GM21367 (cell line): ENCODE results near the gene PAK6.

Source experiments
- ATAC-seq: cut with Tn5 transposase; IDR thresholded peaks from one replicate; pipeline ENCODE4 v1.9.1; 2021; ENCODE audit not compliant: unreplicated experiment

The PAK6 gene

DNA sequence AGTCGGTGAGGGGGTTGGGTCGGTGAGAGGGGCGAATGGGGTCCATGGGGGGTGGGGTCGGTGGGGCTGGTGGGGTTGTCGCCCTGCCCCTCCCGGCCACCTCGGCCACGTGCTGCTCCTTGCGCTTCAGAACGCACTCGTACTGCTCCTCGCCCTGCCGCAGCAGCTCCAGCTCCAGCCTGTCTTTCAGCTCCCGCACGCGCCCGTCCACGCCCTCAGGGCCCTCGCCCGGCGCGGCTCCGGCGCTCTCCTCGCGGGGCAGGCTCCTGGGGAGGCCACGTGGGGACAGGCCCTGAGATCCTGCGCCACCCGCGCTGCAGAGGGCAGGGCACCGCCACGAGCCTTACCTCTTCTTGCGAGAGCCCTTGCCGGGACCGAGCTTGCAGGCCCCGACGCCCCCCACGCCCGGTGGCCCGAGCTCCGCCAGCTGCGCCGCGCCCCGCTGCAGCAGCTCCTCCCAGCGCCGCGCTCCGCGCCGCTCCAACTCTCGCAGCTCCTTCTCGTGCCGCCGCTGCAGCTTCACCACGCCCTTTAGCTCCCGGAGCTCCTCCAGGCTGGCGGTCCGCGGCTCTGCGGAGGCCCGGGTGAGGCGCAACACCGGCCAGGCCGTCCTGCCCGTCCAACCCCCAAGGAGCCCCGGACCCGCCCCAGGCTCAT, 52.2 kb downstream of the PAK6 start:
- ATAC-seq = no peak

DNA sequence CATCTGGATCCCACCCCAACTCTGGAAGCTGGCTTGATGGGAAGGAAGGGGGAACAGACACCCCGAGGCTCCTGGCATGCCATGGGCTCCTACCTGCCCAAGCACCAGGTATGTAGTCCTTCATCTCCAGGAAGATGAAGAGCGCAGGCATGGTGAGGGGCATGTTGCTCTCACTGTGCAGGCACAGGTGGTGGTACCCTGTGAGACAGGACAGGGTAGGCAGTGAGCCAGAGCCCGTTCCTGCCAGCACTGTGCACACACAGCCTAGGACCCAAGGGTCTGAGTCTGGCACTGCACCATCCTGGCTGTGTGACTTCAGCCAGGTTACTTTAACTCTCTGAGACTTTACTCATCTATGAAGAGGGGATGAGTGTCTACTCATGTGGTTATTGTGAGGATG, 53.4 kb downstream of the PAK6 start:
- ATAC-seq = no peak

DNA sequence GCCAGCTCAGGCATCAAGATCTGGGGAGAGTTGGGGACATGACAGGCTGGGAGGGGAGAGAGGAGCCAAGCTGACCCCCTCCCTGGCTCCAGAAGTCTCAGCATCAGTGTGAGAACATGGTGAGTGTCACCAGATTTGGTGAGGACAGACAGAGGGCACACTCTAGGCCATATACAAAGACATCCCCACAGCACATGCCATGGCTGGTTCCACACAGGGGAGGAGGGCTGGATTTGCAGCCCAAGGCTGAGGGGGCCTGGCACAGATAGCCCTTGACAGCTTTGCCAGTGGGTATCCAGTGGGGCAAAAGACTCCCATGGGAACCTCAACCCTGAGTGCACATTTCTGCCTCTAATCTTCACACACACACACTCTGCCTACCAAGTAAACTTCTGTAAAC, 54.1 kb downstream of the PAK6 start:
- no peak for ATAC-seq

DNA sequence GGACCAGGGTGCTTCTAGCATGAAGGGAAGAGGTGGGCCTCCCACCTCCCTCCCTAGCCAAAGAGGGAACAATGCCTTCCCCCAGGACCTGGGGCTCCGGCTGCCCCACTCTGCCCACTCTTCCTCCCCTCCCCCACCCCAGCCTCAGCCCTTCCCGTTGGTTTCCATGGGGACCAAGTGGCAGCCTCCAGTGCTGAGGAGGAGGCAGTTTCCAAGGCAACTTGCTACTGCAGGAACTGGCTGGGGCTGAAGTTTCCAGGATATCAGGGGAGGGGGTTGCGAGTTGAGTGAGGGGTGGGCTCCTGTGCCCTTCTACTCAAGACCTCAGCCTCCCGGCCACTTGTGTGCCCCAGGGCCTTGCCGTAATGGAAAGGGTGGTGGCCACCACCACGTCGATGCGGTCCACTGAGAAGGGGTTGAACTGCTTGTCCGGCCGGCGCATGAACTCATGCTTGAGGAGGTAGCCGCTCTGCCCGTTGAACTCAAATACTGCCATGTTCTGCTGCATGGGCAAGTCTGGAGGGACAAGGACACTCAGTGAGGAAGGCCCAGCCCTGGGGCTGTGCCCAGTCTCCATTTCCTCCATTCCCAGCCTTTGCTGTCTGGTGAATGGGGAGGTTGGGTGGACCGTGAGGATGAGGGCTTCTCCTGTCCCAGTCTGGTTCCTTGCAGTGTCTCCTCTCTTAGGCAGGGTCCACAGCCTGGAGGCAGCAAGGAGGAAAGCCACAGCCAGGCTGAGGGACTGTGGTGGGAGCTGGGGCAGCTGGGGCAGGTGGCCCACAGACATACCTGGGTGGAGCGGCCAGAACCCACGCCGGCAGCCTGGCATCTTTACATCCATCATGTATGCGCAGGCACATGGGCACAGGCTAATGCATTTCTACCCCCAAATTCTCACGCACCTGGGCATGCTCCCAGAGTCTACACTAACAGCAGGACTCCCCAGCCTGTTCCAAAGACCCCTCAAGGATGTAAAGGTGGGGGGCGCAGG, 55.3 kb downstream of the PAK6 start:
- ATAC-seq = no peak

GRCh38 chr15:40295297-40295696, 56.4 kb downstream of the PAK6 start:
- ATAC-seq = no peak

DNA sequence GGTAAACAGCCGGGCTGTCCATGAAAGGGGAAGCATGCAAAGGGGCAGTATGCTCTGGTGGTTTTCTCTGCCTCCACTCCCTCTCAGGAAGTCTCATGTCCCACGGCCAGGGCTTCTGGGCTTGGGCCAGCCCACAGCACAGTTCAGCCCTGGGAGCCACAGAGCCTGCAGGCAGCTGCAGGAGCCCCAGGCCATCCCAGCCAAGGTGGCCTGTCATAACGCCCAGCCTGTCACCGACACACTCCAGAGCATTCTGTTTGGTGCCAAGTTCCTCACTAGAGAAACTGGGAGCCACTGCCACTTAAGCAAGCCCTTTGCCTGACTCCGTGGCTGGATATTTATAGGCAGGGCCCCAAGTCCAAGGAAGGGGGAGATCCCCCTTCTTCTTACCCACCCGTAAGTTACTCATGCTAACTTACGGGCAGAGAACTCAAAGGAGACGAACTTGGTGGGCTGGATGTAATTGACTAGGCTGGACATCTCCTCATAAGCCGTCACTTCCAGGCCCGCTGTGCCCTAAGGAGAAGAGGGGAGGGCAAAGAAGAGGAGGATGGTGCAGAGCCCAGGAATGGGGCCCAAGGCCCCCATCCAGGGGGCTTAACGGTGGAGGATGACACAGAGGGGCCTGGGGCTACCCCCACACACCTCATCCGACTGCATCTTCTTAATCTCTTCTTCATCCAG, 57.2 kb downstream of the PAK6 start:
- ATAC-seq = no peak

- no peak for ATAC-seq
These were observed 57.8 kb downstream of the PAK6 start for GRCh38 chr15:40296561-40297230.

- ATAC-seq = no peak
These were observed 58.5 kb downstream of the PAK6 start for GRCh38 chr15:40297356-40297755.

DNA sequence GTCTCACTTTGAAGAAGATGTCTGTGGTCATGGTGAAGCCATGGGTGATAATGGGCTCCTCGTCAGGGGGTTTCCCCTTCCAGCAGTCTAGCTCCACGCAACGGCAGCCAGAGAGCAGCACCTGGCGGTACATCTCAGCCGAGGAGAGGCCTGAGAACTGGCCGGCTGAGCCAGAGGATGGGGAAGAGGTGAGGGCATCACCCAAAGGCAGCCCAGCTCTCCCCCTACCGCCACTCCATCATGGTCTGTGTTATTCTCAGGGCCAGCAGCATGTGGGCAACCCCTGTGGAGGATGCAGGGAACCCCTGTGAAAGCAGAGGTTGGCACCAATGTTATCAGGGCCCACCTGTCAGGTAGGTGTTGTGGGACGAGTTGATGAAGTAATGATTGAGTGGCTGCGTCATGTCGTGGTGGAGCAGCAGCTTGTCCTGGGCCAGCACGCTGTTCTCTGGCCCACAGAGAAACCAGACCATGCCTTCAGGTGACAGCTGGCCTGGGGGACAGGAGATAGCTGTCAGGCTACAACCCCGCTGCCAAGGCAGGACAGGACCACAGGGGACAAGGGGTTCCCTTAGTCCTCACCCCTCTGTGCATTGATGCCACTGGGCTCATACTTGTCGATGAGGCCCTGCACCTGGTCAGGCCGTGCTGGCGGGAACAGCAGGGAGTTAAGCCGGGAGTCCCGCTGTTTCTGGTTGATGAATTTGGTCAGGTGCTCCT, 59.5 kb downstream of the PAK6 start:
- no peak for ATAC-seq

GRCh38 chr15:40300367-40300766, 61.5 kb downstream of the PAK6 start:
- no peak for ATAC-seq

DNA sequence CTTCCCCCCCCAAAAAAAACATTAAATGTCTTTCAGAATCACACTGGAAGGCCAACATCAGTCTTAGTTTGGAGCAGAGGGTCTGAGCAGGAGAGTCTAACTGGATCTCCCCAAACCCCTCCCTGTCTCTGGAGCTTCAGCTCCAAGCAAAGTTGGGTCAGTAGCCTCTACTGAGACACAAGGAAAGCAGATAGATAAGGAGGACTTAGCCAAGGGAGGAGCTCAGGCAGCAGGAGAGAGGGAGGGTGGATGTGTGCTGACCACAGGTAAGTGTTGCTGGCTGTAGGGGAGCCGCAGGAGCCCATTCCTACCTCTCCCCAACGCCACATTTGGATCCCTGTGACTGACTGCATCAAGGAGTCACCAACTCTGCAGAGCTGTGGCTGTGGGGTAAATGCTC, 61.9 kb downstream of the PAK6 start:
- no peak for ATAC-seq

- ATAC-seq = no peak
These were observed 62.8 kb downstream of the PAK6 start for GRCh38 chr15:40301467-40302179.

DNA sequence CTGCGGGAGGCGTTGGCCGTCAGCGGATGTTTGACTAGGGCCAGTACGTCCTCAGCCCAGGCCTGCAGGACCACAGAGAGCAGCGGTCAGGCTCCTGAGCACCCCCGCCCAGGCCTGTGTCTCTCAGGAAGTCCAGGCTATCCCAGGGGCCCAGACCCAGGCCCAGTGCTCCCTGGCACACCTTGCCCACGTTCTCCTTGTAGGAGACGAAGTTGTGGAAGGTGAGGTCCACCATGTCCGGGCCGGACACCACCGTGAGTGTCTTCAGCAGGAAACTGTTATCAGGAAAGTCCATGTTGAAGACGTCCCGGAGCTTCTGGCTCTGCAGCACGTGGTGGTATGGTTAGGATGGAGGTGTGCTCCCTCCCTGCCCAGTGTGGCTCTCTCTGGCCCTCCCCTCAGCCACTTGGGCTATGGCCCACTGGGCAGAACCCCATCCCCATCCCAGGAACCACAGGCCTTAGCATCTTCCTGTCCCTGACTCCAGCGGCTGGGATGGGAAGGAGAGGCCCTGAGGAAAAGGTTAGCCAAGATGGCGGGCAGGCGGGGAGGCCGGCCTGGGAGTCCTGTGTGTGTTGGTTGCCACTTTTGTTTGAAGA, 63.5 kb downstream of the PAK6 start:
- ATAC-seq = no peak

DNA sequence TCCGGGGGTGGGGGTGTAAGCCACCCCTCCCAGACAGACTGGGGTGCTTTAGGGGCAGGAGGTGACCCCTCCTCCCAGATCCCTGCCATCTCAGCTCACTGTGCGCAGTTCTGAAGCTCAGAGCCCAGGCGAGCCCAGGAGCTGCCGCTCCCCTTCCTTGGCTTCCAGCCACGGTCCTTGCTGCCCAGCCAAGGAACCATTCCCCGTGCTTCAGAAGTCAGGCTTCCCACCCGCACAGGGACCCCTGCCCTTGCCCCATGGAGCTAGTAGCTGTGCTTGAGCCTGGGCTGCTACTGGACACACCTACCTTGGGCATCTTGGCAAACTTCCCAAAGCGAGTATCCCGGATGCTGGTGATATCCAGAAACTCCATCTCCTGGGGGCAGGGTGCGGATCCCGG, 64.1 kb downstream of the PAK6 start:
- no peak for ATAC-seq

GRCh38 chr15:40303576-40303975, 64.7 kb downstream of the PAK6 start:
- no peak for ATAC-seq

- no peak for ATAC-seq
These were observed 66.4 kb downstream of the PAK6 start for GRCh38 chr15:40305281-40305680.

DNA sequence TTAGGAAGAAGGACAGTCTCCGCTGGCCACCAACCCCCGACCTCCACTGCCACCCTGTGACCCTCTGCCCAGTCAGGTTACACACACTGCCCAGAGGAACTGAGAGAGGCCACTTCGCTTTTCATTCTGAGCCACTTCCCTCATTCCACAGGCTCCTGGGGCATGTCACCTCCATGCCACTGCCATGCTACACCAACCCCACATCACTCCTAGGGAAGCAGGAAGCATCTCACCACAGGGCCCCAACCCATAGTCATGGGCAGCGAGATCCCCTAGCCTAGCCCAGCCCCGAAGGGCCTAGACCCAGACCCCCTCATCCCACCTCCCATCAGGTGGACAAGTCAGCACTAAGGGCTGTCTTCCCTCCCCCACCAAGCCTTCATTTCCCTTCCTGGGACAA, 67.5 kb downstream of the PAK6 start:
- ATAC-seq = no peak

DNA sequence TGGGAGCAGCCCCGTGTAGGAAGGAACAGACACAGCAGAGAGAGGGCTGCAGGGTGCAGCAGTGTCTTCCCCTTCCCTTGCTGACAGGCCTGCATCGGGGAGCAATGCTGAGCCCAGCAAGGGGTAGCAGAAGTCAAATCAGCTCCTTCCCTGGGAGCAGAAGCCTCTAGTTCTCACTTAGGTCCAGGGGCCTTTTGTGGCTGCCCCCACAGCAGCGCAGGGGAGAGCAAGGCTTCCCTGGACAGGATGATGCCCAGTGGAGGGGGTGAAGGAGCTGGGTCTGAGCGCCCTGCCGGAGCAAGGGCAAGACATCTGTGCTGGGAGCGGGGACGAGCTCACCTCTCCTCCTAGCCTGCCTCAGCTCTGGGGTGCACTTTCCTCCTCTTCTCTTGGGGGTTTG, 68.0 kb downstream of the PAK6 start:
- no peak for ATAC-seq

DNA sequence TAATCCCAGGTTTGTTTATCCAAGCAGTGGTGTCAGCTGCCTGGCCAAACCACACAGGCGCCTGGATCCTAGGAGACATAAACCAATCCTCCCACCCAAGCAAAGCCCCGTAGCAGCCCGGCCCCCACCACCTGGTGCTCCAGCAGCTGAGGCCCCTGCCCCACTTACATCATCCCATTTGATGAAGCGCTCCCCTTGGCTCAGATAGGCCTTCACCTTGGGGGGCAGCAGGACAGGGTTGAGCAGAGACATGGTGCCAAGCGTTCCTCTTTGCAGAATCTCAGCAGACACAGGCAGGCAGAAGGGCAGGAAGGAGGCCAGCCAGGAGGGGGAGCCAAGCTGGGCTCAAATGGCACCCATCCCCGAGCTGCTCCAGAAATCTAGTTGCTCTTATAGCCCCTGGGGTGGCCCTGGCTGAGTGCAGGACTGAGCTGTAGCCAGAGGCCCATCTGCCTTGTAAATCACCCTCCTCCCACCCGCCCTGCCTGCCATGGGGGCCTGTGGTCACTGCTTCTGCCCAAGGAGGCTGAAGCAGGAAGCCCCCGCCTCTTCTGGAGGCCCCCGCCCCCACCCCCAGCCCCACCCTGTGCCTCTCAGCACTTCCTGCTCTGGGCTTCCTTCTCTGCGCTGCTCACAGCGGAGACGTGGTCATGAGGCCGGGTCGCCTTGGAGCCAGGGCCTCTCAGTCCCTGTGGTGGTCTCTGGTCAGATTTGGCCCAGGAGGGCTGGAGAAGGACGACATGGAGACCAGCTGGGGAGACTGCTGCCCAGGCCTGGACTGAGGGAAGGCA, 68.8 kb downstream of the PAK6 start, which contains the start of gene PLCB2:
Gene PLCB2, minus strand, starts transcription at position 515 of the 791 bp plus-strand sequence. Its CDS starts 263 bp downstream, at position 252.
- ATAC-seq = peak; percentile 47
